Measurements from ENCODE around the gene SORCS1. TPM values are rescaled to one million over a fixed set of nuclear protein-coding genes. Genes with fewer than 3 reads are reported as not detected.

Gene SORCS1
- total and polyA plus RNA-seq, 2 of the 13 experiments (the other 11 are each of a cell fraction or from before 2014, with no cell fraction given) = not detected

DNA sequence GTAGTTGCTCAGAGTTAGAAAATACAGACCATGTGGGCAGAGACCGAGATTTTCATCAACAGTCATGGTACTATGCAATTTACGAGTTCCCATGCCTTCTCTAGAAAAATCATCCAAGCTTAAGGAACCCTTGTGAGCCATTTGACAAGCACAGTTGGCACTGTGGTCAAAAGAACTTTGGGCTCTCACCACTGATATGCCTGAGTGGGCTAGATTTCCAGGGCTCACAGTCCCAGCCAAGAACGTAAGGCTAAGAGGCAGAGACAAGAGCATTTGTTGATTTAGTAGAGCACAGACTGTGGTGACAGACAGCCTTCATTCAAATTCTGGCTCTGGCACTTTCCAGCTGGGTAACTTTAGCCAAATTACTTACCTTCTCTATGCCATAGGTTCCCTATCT is 407.0 kb downstream of the SORCS1 start:
- Histone ChIP-seq H2AFZ (ENCODE audit: low read length) (no peak overlapping the region), H3K4me2 (ENCODE audit: low read depth, low read length) (no peak overlapping the region), H3K4me3 (replicated peaks in 1 of 3; ENCODE audit: insufficient read depth in 1 of 3, low read depth in 2 of 3, low read length in 3 of 3) (no peak overlapping the region), H3K27ac (ENCODE audit: extremely low read length, insufficient read depth, low read length) (no peak overlapping the region), H4K20me1 (ENCODE audit: insufficient read depth, low read length) (no peaks in the 10 kb centered on the region), H3K36me3 (replicated peaks in 1 of 2; ENCODE audit: control insufficient read depth in 1 of 2, insufficient read depth in 2 of 2, low read length in 2 of 2) (no peaks in the 10 kb centered on the region), H3K79me2 (ENCODE audit: insufficient read depth, low read length) (no peaks in the 10 kb centered on the region), H3K9ac (ENCODE audit: insufficient read depth, low read depth, low read length) (no peak overlapping the region), H3K4me1 (ENCODE audit: insufficient read depth, low read length) (no peaks in the 10 kb centered on the region), H3K27me3 (ENCODE audit: control insufficient read depth in 1 of 2, insufficient read depth in 2 of 2, low read length in 2 of 2) (no peaks in the 10 kb centered on the region), H3K9me3 (ENCODE audit: low read length) (0 out of 2 replicates have a peak, but pooled peaks cover 4% of the 10 kb centered on the region)
- no peak for ATAC-seq
- POLR2A ChIA-PET = no interaction called here
- BruUV-seq (replicated peaks) = no TSS peak
- WGBS (ENCODE audit: low lambda C conversion rate) = 0% methylated on average over 3 of the region's 3 CpGs
- CTCF ChIA-PET (ENCODE audit: low intra/inter-chr PET ratio, low total read pairs) = no interaction called here
- in situ Hi-C loops (cut with HindIII; ENCODE audit: extremely low pct_ligation_motif_present, low pct_unique_long_range_greater_than_20kb) = no loop called here
- intact Hi-C loops (cut with micrococcal nuclease; ENCODE audit: unreplicated experiment) = no loop called here
- DNase-seq (ENCODE audit: low spot score) = no peak
- FAIRE-seq = no peak
- no peak for TF ChIP-seq ZNF558 (CRISPR knock-in tag; IDR thresholded peaks at IDR 0.05; ENCODE audit: borderline replicate concordance)
- TF ChIP-seq ELF1 (CRISPR knock-in tag; IDR thresholded peaks at IDR 0.05) = no peak
- no peak for TF ChIP-seq TP53 (CRISPR knock-in tag; conservative IDR thresholded peaks at IDR 0.05)
- TF ChIP-seq, protein P1, sequence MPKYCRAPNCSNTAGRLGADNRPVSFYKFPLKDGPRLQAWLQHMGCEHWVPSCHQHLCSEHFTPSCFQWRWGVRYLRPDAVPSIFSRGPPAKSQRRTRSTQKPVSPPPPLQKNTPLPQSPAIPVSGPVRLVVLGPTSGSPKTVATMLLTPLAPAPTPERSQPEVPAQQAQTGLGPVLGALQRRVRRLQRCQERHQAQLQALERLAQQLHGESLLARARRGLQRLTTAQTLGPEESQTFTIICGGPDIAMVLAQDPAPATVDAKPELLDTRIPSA (CRISPR knock-in tag; IDR thresholded peaks at IDR 0.05; ENCODE audit: borderline replicate concordance) = no peak
- no peak for TF ChIP-seq HDAC2 (CRISPR knock-in tag; IDR thresholded peaks at IDR 0.05)
- TF ChIP-seq, protein P2, sequence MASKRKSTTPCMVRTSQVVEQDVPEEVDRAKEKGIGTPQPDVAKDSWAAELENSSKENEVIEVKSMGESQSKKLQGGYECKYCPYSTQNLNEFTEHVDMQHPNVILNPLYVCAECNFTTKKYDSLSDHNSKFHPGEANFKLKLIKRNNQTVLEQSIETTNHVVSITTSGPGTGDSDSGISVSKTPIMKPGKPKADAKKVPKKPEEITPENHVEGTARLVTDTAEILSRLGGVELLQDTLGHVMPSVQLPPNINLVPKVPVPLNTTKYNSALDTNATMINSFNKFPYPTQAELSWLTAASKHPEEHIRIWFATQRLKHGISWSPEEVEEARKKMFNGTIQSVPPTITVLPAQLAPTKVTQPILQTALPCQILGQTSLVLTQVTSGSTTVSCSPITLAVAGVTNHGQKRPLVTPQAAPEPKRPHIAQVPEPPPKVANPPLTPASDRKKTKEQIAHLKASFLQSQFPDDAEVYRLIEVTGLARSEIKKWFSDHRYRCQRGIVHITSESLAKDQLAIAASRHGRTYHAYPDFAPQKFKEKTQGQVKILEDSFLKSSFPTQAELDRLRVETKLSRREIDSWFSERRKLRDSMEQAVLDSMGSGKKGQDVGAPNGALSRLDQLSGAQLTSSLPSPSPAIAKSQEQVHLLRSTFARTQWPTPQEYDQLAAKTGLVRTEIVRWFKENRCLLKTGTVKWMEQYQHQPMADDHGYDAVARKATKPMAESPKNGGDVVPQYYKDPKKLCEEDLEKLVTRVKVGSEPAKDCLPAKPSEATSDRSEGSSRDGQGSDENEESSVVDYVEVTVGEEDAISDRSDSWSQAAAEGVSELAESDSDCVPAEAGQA (IDR thresholded peaks at IDR 0.05; ENCODE audit: low read depth) = no peak
- TF ChIP-seq, protein P2 (CRISPR knock-in tag; IDR thresholded peaks at IDR 0.05; ENCODE audit: borderline replicate concordance) = no peak
- TF ChIP-seq, protein P3, sequence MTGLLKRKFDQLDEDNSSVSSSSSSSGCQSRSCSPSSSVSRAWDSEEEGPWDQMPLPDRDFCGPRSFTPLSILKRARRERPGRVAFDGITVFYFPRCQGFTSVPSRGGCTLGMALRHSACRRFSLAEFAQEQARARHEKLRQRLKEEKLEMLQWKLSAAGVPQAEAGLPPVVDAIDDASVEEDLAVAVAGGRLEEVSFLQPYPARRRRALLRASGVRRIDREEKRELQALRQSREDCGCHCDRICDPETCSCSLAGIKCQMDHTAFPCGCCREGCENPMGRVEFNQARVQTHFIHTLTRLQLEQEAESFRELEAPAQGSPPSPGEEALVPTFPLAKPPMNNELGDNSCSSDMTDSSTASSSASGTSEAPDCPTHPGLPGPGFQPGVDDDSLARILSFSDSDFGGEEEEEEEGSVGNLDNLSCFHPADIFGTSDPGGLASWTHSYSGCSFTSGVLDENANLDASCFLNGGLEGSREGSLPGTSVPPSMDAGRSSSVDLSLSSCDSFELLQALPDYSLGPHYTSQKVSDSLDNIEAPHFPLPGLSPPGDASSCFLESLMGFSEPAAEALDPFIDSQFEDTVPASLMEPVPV (CRISPR knock-in tag; IDR thresholded peaks at IDR 0.05) = no peak
- TF ChIP-seq, protein P4, sequence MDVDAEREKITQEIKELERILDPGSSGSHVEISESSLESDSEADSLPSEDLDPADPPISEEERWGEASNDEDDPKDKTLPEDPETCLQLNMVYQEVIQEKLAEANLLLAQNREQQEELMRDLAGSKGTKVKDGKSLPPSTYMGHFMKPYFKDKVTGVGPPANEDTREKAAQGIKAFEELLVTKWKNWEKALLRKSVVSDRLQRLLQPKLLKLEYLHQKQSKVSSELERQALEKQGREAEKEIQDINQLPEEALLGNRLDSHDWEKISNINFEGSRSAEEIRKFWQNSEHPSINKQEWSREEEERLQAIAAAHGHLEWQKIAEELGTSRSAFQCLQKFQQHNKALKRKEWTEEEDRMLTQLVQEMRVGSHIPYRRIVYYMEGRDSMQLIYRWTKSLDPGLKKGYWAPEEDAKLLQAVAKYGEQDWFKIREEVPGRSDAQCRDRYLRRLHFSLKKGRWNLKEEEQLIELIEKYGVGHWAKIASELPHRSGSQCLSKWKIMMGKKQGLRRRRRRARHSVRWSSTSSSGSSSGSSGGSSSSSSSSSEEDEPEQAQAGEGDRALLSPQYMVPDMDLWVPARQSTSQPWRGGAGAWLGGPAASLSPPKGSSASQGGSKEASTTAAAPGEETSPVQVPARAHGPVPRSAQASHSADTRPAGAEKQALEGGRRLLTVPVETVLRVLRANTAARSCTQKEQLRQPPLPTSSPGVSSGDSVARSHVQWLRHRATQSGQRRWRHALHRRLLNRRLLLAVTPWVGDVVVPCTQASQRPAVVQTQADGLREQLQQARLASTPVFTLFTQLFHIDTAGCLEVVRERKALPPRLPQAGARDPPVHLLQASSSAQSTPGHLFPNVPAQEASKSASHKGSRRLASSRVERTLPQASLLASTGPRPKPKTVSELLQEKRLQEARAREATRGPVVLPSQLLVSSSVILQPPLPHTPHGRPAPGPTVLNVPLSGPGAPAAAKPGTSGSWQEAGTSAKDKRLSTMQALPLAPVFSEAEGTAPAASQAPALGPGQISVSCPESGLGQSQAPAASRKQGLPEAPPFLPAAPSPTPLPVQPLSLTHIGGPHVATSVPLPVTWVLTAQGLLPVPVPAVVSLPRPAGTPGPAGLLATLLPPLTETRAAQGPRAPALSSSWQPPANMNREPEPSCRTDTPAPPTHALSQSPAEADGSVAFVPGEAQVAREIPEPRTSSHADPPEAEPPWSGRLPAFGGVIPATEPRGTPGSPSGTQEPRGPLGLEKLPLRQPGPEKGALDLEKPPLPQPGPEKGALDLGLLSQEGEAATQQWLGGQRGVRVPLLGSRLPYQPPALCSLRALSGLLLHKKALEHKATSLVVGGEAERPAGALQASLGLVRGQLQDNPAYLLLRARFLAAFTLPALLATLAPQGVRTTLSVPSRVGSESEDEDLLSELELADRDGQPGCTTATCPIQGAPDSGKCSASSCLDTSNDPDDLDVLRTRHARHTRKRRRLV (CRISPR knock-in tag; IDR thresholded peaks at IDR 0.05) = no peak
- no peak for TF ChIP-seq RNF2 (conservative IDR thresholded peaks at IDR 0.05; ENCODE audit: low read depth)
- no peak for TF ChIP-seq SRSF1 (optimal IDR thresholded peaks at IDR 0.05; ENCODE audit: low read depth, low read length)
- no peak for TF ChIP-seq ZNF282 (IDR thresholded peaks at IDR 0.05; ENCODE audit: partially characterized antibody)
- no peak for TF ChIP-seq SKI (IDR thresholded peaks at IDR 0.05; ENCODE audit: partially characterized antibody)

Data from HepG2 (cell line).